HFFc6 (cell line): ENCODE measurements around the gene PMM1. TPM values are rescaled to one million over a fixed set of nuclear protein-coding genes. Genes with fewer than 3 reads are reported as not detected.

Experiments used
- DNase-seq: peaks from one replicate; pipeline ENCODE4 v3.0.0-alpha.2; 2018
- H3K27ac Mint-ChIP-seq: 2 replicates; pipeline ENCODE4 v1.8.0; 2020; ENCODE audit warnings: mild to moderate bottlenecking, mixed read lengths
- H3K27me3 Mint-ChIP-seq: 2 replicates; pipeline ENCODE4 v1.8.0; 2021; ENCODE audit warnings: mild to moderate bottlenecking, moderate library complexity, mixed read lengths; ENCODE audit not compliant: insufficient read depth
- H3K36me3 Mint-ChIP-seq: 2 replicates; pipeline ENCODE4 v1.8.0; 2021; ENCODE audit warnings: low read depth, mixed read lengths
- H3K4me1 Mint-ChIP-seq: 2 replicates; pipeline ENCODE4 v1.8.0; 2020; ENCODE audit warnings: low read depth, mixed read lengths
- H3K4me3 Mint-ChIP-seq: 2 replicates; pipeline ENCODE4 v1.8.0; 2020; ENCODE audit warnings: mild to moderate bottlenecking, moderate library complexity, mixed read lengths
- H3K9me3 Mint-ChIP-seq: 2 replicates; pipeline ENCODE4 v1.8.0; 2020; ENCODE audit warnings: mild to moderate bottlenecking, mixed read lengths
- CTCF ChIP-seq: fragments of 200-600 bp; sonication (generic); IDR thresholded peaks from 2 replicates; pipeline ENCODE4 v1.5.0; 2021; ENCODE audit warnings: antibody characterized with exemption, mild to moderate bottlenecking
- total RNA-seq, 6 experiments: library from RNA; stranded (reverse); fragmentation: NEBNext Ultra II Directional; extraction: Animal tissue kit (Norgen Biotek cat#: 25700); gene quantifications; 2 replicates in 1 of 6; 3 replicates in 5 of 6; pipeline ENCODE4 v1.2.3, GENCODE V29; 2021

Gene PMM1
- total RNA-seq, 6 experiments from 2014 or later: 60.1 to 69.2 (median 64.8) TPM

- Mint-ChIP-seq H3K27me3 (peaks cover 4% of the 10 kb centered on the region; the same call in 1 of the 2 replicates), H3K4me1 (no peaks in the 10 kb centered on the region), H3K9me3 (no peaks in the 10 kb centered on the region), H3K27ac (no peak overlapping the region), H3K36me3 (peaks cover 38% of the 10 kb centered on the region), H3K4me3 (no peak overlapping the region)
- TF ChIP-seq CTCF: no peak
- DNase-seq: no peak
Measured at GRCh38 chr22:41579297-41579996, 10.2 kb downstream of the PMM1 start.

GRCh38 chr22:41578818-41579217 is 10.8 kb downstream of the PMM1 start:
- Mint-ChIP-seq H3K27me3 (peaks cover 4% of the 10 kb centered on the region; the same call in 1 of the 2 replicates), H3K36me3 (peaks cover 36% of the 10 kb centered on the region), H3K4me1 (no peaks in the 10 kb centered on the region), H3K9me3 (no peaks in the 10 kb centered on the region), H3K27ac (no peak overlapping the region), H3K4me3 (no peak overlapping the region)
- DNase-seq: no peak
- no peak for TF ChIP-seq CTCF

GRCh38 chr22:41578114-41578513 is 11.5 kb downstream of the PMM1 start:
- Mint-ChIP-seq H3K4me1 (no peaks in the 10 kb centered on the region), H3K9me3 (no peaks in the 10 kb centered on the region), H3K27me3 (peaks cover 4% of the 10 kb centered on the region; the same call in 1 of the 2 replicates), H3K27ac (peak overlapping the region; percentile 11; the same call in 1 of the 2 replicates), H3K36me3 (peaks cover 29% of the 10 kb centered on the region), H3K4me3 (no peak overlapping the region)
- DNase-seq: no peak
- TF ChIP-seq CTCF: no peak

- H3K27me3 Mint-ChIP-seq: peaks cover 4% of the 10 kb centered on the region; the same call in 1 of the 2 replicates
- H3K4me3 Mint-ChIP-seq: no peak overlapping the region
- TF ChIP-seq CTCF: peak; percentile 76
- no peaks in the 10 kb centered on the region for H3K4me1 Mint-ChIP-seq
- DNase-seq: peak; percentile 60
- H3K36me3 Mint-ChIP-seq: peaks cover 21% of the 10 kb centered on the region; the same call in 1 of the 2 replicates
- H3K27ac Mint-ChIP-seq: no peak overlapping the region
- H3K9me3 Mint-ChIP-seq: no peaks in the 10 kb centered on the region
Measured at GRCh38 chr22:41576877-41577276, 12.8 kb downstream of the PMM1 start.

- Mint-ChIP-seq H3K27me3 (peaks cover 4% of the 10 kb centered on the region; the same call in 1 of the 2 replicates), H3K36me3 (peaks cover 21% of the 10 kb centered on the region; the same call in 1 of the 2 replicates), H3K4me1 (no peaks in the 10 kb centered on the region), H3K9me3 (no peaks in the 10 kb centered on the region), H3K27ac (no peak overlapping the region), H3K4me3 (no peak overlapping the region)
- TF ChIP-seq CTCF: no peak
- DNase-seq: no peak
Measured at GRCh38 chr22:41575533-41575932, 14.1 kb downstream of the PMM1 start.
